DLD1 (cell line): ENCODE results near the gene MAPK14.

Source experiments
- in situ Hi-C: cut with HindIII; loops from 2 replicates; pipeline ENCODE4 v1.10.0; 2017; ENCODE audit warnings: low sequenced_read_pairs

Gene MAPK14

DNA sequence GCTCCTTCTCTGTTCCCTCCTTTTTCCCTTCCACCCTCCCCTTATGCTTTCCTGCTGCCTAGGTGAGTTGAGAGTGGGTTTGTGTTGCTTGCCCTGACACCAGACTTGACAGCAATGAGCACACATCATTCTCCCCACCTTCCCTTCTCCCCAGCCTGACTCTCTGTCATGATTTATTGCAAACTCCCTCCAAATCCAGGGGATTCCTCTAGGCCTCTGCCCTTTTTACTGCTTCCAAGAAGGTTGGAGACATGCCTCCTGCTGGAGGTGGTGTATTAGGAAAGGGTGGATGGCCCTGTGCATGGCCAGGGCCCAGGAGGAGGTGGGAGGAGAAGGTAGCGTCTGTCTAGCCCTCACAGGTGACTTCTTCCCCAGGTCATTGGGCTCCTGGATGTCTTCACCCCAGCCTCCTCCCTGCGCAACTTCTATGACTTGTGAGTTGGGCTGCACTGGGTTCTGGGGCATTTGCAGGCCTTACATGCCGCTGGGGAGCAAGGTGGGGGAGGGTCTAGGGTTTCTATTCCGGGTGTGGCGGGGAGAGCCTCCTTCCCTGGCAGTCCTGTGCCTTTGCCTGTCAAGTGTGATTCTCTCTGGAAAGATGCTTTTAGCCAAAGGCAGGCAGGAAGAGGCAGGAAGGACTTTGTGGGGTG, 104.8 kb downstream of the MAPK14 start:
- in situ Hi-C loops, result no loop called here

DNA sequence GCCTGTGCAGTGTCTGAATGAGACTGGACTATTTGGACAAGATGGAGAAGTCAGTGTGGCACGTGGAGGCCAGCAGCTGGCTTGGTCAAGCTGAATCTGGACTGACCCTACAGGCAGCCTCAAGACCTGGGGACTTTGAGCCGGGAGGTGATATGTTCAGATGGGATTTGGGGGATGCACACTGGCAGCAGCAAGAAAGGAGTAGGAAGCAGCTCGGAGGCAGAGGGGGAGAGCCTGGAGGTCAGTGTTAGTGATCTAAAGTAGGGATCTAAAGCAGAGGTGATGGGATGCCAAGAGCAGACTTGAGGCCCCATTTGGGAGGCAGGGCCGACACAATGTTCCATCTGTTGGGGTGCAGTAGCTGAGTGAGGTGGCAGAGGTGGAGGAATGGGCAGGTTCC, 105.5 kb downstream of the MAPK14 start:
- in situ Hi-C loops, result no loop called here

GRCh38 chr6:36133912-36134311, 106.3 kb downstream of the MAPK14 start:
- in situ Hi-C loops, result no loop called here

DNA sequence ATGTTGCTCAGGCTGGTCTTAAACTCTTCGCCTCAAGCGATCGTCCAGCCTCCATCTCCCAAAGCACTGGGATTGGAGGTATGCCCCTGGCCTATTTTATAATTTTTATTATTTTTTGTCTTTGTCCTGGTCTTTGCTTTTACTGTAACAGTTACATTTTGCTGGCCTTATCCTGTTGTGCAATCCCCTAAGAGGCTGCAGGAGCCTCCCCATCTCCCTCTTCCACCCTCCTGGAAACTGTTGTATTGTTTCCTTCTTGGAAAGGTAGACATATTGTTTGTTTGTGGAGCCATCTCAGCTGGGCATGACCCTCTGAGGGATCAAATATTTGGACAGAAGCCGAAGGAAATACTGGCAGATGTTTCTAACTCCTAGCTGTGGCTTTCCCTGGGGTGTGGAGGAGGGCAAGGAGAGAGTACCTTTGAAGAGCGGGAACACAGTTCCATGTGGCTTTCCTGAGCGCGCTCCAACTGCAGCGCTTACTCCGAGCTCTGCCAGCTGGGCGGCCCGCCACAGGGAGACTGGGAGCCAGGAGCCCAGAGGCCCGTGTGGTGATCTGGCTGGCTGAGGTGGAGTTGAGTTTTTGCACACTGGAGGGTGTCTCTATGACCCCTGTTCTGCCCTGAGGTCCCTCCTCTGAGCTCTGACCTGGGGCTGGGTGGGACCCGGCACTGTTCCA, 107.6 kb downstream of the MAPK14 start:
- in situ Hi-C loops, result no loop called here

DNA sequence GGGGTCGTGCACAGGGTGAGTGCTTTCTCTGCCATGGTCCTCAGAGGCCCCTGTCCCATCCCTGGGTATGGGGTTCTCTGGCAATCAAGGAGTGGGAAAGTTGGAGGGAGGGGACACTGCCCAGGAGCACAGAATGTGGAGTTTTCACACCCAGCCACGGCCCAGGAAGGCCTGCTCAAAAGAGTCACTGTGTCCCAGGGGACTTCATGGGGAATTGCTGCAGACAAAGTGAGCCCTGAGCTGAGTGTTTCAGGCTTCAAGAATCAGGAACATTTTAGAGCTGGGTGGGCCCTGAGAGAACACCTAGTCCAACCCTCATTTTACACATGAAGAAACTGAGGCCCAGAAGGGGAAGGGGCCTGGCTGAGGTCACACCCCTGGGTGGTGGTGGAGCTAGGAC, 108.4 kb downstream of the MAPK14 start:
- in situ Hi-C loops, result no loop called here

GRCh38 chr6:36136551-36136950, 108.9 kb downstream of the MAPK14 start:
- in situ Hi-C loops, result no loop called here

DNA sequence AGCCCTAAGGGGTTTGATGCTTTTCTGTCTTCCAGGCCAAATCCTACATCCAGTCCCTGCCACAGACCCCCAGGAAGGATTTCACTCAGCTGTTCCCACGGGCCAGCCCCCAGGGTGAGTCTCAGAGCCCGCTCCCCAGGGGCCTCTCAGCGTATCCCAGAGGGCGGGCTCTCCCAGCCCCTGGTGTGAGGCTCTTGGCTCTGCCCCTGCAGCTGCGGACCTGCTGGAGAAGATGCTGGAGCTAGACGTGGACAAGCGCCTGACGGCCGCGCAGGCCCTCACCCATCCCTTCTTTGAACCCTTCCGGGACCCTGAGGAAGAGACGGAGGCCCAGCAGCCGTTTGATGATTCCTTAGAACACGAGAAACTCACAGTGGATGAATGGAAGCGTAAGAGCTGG, 111.1 kb downstream of the MAPK14 start:
- in situ Hi-C loops, result no loop called here

DNA sequence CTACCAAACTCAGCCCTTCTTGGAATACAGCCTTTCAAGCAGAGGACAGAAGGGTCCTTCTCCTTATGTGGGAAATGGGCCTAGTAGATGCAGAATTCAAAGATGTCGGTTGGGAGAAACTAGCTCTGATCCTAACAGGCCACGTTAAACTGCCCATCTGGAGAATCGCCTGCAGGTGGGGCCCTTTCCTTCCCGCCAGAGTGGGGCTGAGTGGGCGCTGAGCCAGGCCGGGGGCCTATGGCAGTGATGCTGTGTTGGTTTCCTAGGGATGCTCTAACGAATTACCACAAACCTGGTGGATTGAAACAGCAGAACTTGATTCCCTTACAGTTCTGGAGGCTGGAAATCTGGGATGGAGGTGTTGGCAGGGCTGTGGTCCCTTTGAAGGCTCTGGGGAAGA, 111.8 kb downstream of the MAPK14 start:
- in situ Hi-C loops, result no loop called here

- in situ Hi-C loops, result no loop called here
Measured at GRCh38 chr6:36139991-36140710, 112.5 kb downstream of the MAPK14 start.

- in situ Hi-C loops, result no loop called here
Measured at GRCh38 chr6:36141091-36141490, 113.5 kb downstream of the MAPK14 start.

DNA sequence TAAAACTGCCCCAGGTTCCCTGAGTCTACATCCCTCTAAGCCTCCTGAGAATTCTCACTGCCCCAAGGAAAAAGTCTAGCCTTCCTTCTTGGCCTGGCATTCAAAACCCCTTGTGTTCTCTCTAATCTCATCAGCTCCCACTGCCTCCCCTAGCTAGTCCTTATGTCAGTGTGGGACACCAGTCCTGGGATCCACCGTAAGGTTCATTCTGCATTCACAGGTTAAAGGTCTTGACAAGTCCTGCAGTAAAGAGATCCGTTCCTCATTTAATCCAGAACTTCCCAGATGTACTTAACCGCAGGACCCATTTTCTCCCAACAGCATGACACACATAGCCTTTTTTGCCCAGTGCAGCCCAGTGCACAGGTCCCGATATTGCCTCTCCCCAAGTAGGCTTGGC, 114.4 kb downstream of the MAPK14 start:
- in situ Hi-C loops, result no loop called here

DNA sequence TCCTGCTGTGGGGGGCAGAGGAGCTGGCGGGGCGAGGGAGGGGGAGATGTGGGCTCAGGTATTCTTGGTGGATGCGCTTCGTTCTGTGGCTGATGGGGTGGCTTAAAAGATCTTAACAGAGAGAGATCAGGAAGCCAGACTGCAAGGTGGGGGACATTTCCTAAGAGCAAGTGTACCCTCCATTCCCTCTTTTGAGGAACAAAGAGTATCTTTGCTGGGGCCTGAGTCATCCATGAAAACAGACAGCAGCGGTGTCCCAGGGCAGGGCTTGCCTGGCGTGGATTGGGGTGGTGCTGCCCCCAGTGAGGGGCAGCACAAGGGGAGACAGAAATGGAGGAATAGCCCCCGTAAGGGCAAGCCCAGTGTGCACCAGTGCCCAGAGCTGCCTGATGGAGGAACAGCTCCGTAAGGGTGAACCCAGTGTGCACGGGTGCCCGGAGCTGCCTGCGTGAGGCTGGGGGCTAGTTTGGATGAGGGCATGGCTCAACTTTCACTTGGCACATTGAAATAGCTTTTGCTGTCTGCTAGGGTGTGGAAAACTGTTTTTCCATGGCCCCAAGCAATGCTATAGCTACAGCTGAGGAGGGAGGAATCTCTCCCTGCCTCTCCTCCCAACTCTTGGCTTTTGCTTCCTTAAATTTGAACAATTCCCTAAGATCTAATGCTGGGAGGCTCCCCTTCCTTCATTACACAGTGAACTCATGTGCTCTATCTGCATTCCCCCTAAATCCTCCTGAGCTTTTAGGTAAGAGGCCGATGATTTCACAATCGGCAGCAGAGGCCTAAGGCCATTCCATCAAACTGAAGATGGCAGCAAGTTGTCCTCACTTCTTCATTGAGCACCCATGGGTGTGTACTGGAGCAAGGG, 115.6 kb downstream of the MAPK14 start:
- in situ Hi-C loops, result no loop called here

- in situ Hi-C loops, result no loop called here
Measured at GRCh38 chr6:36145495-36145894, 117.9 kb downstream of the MAPK14 start.

DNA sequence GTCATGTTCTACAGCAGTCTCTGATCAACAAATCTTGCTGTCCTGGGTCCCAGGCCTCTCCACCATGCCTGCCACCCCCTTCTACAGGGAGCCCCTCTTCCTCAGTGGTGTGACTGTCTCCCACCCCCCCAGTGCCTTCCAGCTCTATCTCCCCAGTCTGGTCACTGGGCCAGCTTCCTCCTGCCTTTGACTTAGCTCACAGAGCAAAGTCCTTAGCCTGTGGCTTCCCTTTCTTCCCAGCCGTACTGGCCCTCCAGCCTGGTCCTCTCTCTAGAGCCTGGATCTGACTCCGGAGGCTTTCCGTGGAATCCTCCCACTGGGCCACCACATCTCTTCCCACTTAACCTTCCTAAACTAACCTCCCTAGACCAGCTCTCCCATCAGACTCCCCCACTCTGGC, 119.7 kb downstream of the MAPK14 start:
- in situ Hi-C loops, result no loop called here

GRCh38 chr6:36149476-36149875, 121.9 kb downstream of the MAPK14 start:
- in situ Hi-C loops, result no loop called here

GRCh38 chr6:36150283-36150682, 122.7 kb downstream of the MAPK14 start:
- in situ Hi-C loops, result no loop called here

- in situ Hi-C loops, result no loop called here
Measured at GRCh38 chr6:36154286-36154685, 126.7 kb downstream of the MAPK14 start.

GRCh38 chr6:36155662-36156061, 128.1 kb downstream of the MAPK14 start:
- in situ Hi-C loops, result no loop called here

- in situ Hi-C loops, result no loop called here
Measured at GRCh38 chr6:36160147-36160760, 132.6 kb downstream of the MAPK14 start.
